SU-DHL-6 (cell line): ENCODE results near the gene HMGCS1.

Experiments used
- H2AFZ ChIP-seq: fragments of 200-600 bp; sonication (generic); 2 replicates; pipeline ENCODE4 v1.6.1; 2014; ENCODE audit warnings: low read depth, mild to moderate bottlenecking, moderate library complexity, mixed read lengths, antibody characterized with exemption, low read length; ENCODE audit not compliant: severe bottlenecking
- H3F3A ChIP-seq: fragments of 200-600 bp; shearing (Covaris generic); 2 replicates; pipeline ENCODE4 v1.6.0; 2016; ENCODE audit warnings: antibody characterized with exemption, mild to moderate bottlenecking; ENCODE audit not compliant: insufficient read depth
- H3K27ac ChIP-seq: fragments of 200-600 bp; sonication (generic); 2 replicates; pipeline ENCODE4 v1.5.1; 2016; ENCODE audit warnings: low read depth, mild to moderate bottlenecking, low read length, moderate library complexity, mixed read lengths
- H3K27me3 ChIP-seq: fragments of 200-600 bp; sonication (generic), shearing (Covaris generic); 2 replicates; pipeline ENCODE4 v1.6.0; 2014; ENCODE audit warnings: mild to moderate bottlenecking, low read length
- H3K36me3 ChIP-seq: fragments of 200-600 bp; sonication (generic); 2 replicates; pipeline ENCODE4 v1.6.1; 2014; ENCODE audit warnings: mild to moderate bottlenecking, low read length, mixed read lengths
- H3K4me2 ChIP-seq: fragments of 300-600, 200-600 bp; shearing (Covaris generic), sonication (generic); 2 replicates; pipeline ENCODE4 v1.6.0; 2014; ENCODE audit warnings: low read length, low read depth, mild to moderate bottlenecking; ENCODE audit not compliant: poor library complexity, severe bottlenecking
- H3K4me3 ChIP-seq: fragments of 200-600 bp; sonication (generic); 2 replicates; pipeline ENCODE4 v1.5.1; 2014; ENCODE audit warnings: antibody characterized with exemption, low read length, mild to moderate bottlenecking, mixed read lengths; ENCODE audit not compliant: insufficient read depth, poor library complexity, severe bottlenecking
- H3K79me2 ChIP-seq: fragments of 200-600 bp; sonication (generic); 2 replicates; pipeline ENCODE4 v1.6.1; 2014; ENCODE audit warnings: mild to moderate bottlenecking, low read length, moderate library complexity; ENCODE audit not compliant: insufficient read depth
- H3K9ac ChIP-seq: fragments of 200-600 bp; sonication (generic); 2 replicates; pipeline ENCODE4 v1.7.0; 2014; ENCODE audit warnings: mild to moderate bottlenecking, low read length
- H3K9me2 ChIP-seq: fragments of 200-600 bp; sonication (generic); replicated peaks from 2 replicates; pipeline ENCODE4 v1.6.1; 2014; ENCODE audit warnings: low read length; ENCODE audit not compliant: insufficient read depth
- H3K9me3 ChIP-seq: fragments of 200-600 bp; sonication (generic); 2 replicates; pipeline ENCODE4 v1.6.1; 2014; ENCODE audit warnings: low read length, mixed read lengths; ENCODE audit not compliant: insufficient read depth
- H4K20me1 ChIP-seq: fragments of 200-600 bp; sonication (generic); 2 replicates; pipeline ENCODE4 v1.6.1; 2014; ENCODE audit warnings: low read depth, mild to moderate bottlenecking, antibody characterized with exemption, low read length, moderate library complexity, mixed read lengths
- EZH2phosphoT487 ChIP-seq: fragments of 200-600 bp; sonication (generic), shearing (Covaris generic); conservative IDR thresholded peaks from 2 replicates; pipeline ENCODE4 v1.6.1; 2018; ENCODE audit warnings: mild to moderate bottlenecking, antibody characterized with exemption, low read length, moderate library complexity, mixed read lengths
- TF ChIP-seq, protein P1 (sequence below): fragments of 200-600 bp; sonication (generic); IDR thresholded peaks from one replicate; pipeline ENCODE4 v1.5.1; 2017; ENCODE audit warnings: antibody characterized with exemption, mild to moderate bottlenecking, low read length, moderate library complexity; ENCODE audit not compliant: insufficient read depth, poor library complexity, severe bottlenecking

HMGCS1 gene

DNA sequence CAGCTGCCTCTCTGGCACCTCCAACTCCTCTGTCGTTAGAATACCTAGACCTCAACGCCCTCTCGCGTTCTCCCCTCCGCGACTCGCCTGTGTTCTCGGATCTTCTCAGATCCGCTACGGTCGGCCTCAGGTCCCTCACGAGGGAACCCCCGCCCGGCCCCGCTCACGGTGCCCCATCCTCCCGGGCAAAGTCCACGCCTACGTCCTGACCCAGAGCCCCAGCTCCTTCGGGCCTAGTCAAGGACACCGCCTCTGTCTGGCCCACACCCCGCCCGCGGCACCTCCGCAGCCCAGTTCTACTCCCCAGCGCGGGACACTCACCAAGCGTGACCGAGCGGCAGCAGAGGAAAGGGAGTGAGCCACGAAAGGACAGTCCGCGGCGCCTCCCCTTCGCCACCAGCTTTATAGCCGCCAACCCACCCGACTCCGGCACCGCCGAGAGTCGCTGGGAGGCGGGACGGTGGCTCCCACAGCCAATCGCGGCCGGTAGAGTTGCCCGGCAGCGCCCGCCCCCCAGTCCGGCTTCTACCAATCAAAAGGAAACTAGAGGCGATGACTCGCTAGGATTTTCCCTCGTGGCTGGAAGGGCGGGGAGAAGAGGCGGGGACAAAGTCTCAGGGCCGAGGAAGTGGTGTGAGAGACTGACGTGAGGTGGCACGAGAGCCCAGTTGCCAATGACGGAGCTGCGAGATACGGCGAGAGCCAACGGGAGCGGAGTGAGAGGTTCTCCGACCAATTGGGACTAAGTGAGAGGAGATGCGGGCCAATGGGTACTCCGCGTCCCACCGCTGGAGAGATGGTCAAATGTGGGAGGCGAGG is at the start of gene HMGCS1:
HMGCS1 (minus strand) TSS at position 378 of the 819 bp plus-strand sequence. CDS start 14,447 bp downstream, outside the sequence.
- peak within 1 kb of the TSS; percentile 79 for H3K4me3 ChIP-seq
- peak within 1 kb of the TSS; percentile 96 for H3K4me2 ChIP-seq
- peak within 1 kb of the TSS; percentile 93 for H3K9ac ChIP-seq
- H3K9me3 ChIP-seq, result no peaks in the 10 kb centered on the region
- H4K20me1 ChIP-seq, result peaks cover 40% of the 10 kb centered on the region
- TF ChIP-seq, protein P1, sequence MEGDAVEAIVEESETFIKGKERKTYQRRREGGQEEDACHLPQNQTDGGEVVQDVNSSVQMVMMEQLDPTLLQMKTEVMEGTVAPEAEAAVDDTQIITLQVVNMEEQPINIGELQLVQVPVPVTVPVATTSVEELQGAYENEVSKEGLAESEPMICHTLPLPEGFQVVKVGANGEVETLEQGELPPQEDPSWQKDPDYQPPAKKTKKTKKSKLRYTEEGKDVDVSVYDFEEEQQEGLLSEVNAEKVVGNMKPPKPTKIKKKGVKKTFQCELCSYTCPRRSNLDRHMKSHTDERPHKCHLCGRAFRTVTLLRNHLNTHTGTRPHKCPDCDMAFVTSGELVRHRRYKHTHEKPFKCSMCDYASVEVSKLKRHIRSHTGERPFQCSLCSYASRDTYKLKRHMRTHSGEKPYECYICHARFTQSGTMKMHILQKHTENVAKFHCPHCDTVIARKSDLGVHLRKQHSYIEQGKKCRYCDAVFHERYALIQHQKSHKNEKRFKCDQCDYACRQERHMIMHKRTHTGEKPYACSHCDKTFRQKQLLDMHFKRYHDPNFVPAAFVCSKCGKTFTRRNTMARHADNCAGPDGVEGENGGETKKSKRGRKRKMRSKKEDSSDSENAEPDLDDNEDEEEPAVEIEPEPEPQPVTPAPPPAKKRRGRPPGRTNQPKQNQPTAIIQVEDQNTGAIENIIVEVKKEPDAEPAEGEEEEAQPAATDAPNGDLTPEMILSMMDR, result no peak
- TF ChIP-seq EZH2phosphoT487, result no peak
- no peaks in the 10 kb centered on the region for H3K27me3 ChIP-seq
- no peaks in the 10 kb centered on the region for H3K9me2 ChIP-seq
- peak within 1 kb of the TSS; percentile 30 for H2AFZ ChIP-seq
- H3K27ac ChIP-seq, result peak within 1 kb of the TSS; percentile 92
- peaks cover 34% of the 10 kb centered on the region for H3K36me3 ChIP-seq
- H3K79me2 ChIP-seq, result peaks cover 49% of the 10 kb centered on the region
- peaks cover 5% of the 10 kb centered on the region; the same call in 1 of the 2 replicates for H3F3A ChIP-seq

DNA sequence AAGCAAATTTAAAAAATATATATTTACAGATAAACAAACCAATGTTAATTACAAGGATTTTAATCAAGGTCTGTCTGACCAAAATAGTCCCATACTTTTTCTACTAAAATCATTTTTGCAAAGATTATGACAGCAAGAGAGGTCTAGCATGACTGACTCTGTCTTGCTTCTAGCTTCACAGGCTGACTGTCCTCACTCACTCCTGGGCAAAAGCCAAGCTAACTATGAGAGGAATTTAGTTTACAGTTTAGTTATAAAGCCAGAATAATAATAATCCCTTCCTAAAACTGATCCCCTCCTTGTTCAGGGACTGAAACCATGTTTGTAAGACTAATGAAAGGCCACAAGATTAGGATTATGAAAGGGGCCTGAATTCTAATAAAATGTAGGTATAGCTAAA is 45.5 kb upstream of the HMGCS1 start:
- H3K9me3 ChIP-seq, result peaks cover 6% of the 10 kb centered on the region; the same call in 1 of the 2 replicates
- H3K4me3 ChIP-seq, result no peak overlapping the region
- H2AFZ ChIP-seq, result no peak overlapping the region
- H3F3A ChIP-seq, result no peaks in the 10 kb centered on the region
- no peak overlapping the region for H3K4me2 ChIP-seq
- H3K9me2 ChIP-seq, result no peaks in the 10 kb centered on the region
- no peak overlapping the region for H3K9ac ChIP-seq
- no peaks in the 10 kb centered on the region for H3K79me2 ChIP-seq
- no peak for TF ChIP-seq EZH2phosphoT487
- TF ChIP-seq, protein P1, result no peak
- no peaks in the 10 kb centered on the region for H3K36me3 ChIP-seq
- no peak overlapping the region for H3K27ac ChIP-seq
- H3K27me3 ChIP-seq, result no peaks in the 10 kb centered on the region
- H4K20me1 ChIP-seq, result no peaks in the 10 kb centered on the region

GRCh38 chr5:43358301-43358700 is 45.1 kb upstream of the HMGCS1 start:
- H4K20me1 ChIP-seq, result no peaks in the 10 kb centered on the region
- no peak overlapping the region for H2AFZ ChIP-seq
- TF ChIP-seq EZH2phosphoT487, result no peak
- TF ChIP-seq, protein P1, result no peak
- H3K9ac ChIP-seq, result no peak overlapping the region
- no peak overlapping the region for H3K27ac ChIP-seq
- no peaks in the 10 kb centered on the region for H3K36me3 ChIP-seq
- H3K79me2 ChIP-seq, result no peaks in the 10 kb centered on the region
- H3K4me3 ChIP-seq, result no peak overlapping the region
- H3K9me2 ChIP-seq, result no peaks in the 10 kb centered on the region
- H3K27me3 ChIP-seq, result no peaks in the 10 kb centered on the region
- no peak overlapping the region for H3K4me2 ChIP-seq
- no peaks in the 10 kb centered on the region for H3F3A ChIP-seq
- peaks cover 6% of the 10 kb centered on the region; the same call in 1 of the 2 replicates for H3K9me3 ChIP-seq
